Measurements from ENCODE around the gene GPR55.

GPR55 gene

GRCh38 chr2:230899786-230900185 lies 25.3 kb downstream of the GPR55 start:
- DNase-seq, result no peak

GRCh38 chr2:230899287-230899686 lies 25.8 kb downstream of the GPR55 start:
- no peak for DNase-seq

- DNase-seq, result no peak
Observed at GRCh38 chr2:230898713-230899091, 26.3 kb downstream of the GPR55 start.

DNA sequence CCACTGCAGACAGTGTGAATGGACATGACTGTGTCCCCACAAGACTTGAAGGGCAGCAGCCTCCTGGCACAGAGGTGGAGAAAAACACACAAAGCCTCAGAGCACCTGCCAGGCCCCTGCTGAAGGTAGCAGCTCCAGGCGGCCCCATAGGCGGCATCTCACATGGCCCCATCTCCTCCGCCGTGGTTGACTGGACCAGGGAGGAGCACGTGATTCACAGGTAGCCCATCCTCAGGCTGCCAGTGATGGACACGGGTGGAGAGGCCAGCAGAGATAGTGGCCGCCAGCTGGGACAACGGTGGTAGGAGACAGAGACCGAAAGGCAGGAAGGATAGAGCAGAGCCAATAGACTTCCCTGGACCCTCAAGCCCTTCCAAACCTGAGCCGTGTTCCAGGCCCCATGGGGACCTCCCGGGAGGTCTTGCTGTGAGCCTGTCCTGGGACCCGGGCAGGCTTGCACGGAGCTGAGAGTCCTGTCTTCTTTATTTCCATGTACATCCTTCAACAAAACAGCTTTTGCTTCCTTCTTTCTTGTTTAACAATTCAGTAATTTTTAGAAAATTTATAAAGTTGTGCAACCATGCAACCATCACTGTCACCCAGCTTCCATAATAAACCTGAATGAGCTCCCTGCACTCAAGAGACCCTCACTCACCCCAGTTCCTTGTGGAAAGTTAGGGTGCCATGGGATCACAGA lies 26.9 kb downstream of the GPR55 start:
- DNase-seq, result no peak

DNA sequence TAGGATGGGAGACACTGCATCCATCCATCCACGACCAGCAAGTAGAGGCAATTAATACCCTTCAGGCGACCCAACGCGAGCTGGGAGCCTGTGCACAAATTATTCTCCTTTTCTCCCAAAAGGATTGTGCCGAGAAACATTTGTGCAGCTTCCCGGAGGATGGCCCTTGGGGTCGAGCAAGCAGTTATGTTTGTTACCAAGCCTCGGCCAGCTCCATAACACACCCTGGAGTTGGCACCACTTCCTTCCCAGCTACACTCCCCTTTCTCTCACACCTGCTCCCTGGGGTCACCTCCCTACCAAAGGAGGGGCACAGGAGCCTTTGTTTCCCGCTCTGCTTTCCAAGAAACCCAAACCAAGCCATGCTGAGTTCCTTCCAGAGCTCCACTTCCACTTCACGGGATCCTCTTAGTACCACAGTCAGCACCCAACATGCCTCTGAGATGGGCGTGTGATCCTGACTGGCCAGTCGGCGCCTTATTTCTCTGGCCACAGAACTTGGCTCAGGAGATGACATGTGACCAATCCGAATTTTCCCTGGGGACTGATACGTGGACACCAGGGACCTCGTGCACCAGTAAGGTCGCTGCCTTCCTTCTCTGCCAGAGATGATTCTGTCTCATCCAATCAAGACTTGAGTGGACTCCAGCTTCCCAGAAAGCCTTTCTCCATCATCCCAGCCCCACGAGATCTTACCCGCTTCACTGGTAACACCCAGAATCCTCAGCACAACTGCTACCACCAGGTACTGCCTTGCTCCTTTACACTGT lies 28.5 kb downstream of the GPR55 start:
- no peak for DNase-seq

DNA sequence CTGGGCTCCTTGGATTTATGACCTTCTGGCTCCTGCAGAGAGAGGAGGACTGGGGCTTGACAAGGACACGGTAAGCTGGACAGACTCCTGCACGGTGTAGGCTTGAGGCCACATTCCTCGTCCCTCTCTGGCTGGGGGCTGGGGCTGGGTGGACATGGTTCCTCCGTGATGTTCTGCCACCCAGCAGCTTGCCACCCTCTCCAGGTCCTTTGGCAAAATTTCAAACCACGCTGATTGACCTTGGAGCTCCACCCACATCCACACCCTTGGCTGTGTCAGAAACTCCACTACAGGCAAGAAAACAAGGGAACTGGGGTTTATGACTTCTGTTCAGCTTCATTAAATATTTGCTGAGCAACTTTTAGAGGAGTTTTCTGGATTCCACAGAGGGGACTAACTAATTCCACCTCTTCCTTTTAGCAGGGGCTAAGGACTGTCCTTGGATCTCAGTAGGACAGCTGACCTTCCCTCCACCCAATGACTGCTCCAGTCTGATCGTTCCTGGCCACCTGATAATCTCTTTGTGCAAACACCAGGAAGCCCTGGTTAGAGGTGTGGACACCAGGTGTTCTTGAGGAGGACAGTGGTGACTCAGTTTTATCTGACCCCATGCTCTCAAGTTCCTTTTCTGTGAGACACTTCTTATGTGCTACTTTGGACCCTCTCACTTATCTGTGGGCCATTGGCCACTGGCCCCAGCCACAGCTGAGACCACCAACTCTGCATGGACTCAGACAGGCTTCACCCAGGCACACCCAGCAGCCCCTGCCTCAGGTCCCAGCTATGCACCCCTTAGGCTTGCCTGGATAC lies 29.3 kb downstream of the GPR55 start:
- DNase-seq, result no peak

DNA sequence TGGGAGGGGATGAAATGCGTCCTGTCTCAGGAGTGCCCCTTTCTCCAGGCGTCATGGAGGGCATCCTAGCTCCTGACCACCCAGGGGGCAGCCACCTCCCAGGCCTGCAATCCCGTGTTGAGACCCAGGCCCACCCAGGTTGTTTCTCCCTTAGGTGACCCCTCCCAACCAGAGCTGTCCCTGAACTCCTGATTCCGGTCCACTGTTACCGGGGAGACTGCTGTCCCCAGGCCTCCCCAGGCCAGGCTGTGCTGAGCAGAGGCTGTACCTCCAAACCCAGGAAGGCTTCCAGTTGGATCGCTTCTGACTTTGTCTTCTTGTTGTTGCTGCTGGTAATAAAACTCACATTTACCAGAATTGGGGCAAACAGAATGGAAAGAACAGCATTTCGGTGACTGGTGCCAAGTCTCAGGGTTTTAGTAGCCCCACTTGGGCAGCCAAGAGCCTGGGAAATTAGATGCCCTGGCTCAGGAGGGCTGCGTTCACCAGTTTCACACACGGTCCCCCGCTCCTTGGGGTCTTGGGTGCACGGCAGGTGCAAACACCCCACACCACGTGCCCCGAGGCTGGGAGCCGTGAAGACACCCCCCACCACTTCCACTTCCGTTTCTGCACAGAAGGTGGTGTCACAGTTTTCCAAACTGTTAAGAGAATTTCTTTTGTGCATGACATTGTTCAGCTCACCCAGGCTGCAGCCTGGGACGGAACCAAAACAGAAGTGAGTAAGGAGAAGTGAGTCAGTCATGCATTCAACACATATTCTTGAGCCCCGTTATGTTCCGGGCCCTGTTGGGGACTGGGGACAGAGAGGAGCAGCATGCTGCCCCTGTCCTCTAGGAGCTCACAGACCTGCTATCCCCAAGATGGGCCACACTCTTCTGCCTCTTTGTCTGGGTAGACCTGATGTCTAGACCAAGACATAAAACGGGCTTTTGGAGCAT lies 30.9 kb downstream of the GPR55 start:
- DNase-seq, result peak; percentile 28

GRCh38 chr2:230893338-230893737 lies 31.7 kb downstream of the GPR55 start:
- DNase-seq, result no peak

- DNase-seq, result no peak
Observed at GRCh38 chr2:230891509-230891908, 33.5 kb downstream of the GPR55 start.

- DNase-seq, result no peak
Observed at GRCh38 chr2:230891064-230891463, 34.0 kb downstream of the GPR55 start.

GRCh38 chr2:230890646-230891045 lies 34.4 kb downstream of the GPR55 start:
- no peak for DNase-seq

- no peak for DNase-seq
Observed at GRCh38 chr2:230889911-230890601, 35.0 kb downstream of the GPR55 start.

DNA sequence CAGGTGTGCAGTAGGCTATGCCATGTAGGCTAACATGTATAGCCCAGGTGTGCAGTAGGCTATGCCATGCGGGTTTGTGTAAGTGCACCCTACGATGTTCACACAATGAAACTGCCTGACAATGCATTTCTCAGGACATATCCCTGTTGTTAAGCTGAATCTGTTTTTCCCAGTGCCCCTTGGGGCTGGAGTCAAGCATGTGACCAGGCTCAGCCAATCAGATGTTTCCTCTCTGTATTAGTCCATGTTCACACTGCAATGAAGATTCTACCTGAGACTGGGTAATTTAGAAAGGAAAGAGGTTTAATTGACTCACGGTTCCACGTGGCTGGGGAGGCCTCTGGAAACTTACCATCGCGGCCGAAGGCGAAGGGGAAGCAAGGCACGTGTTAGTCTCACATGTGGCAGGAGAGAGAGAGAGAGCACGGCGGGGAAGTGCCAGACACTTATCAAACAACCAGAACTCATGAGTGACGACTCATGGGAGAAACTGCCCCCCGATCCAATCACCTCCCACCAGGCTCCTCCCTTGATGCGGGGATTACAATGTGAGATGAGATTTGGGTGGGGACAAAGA lies 36.1 kb downstream of the GPR55 start:
- DNase-seq, result no peak

GRCh38 chr2:230887342-230887741 lies 37.7 kb downstream of the GPR55 start:
- DNase-seq, result no peak

GRCh38 chr2:230886671-230887071 lies 38.4 kb downstream of the GPR55 start:
- DNase-seq, result no peak

- DNase-seq, result no peak
Observed at GRCh38 chr2:230886206-230886605, 38.8 kb downstream of the GPR55 start.

GRCh38 chr2:230885463-230886130 lies 39.4 kb downstream of the GPR55 start:
- peak; percentile 27 for DNase-seq

DNA sequence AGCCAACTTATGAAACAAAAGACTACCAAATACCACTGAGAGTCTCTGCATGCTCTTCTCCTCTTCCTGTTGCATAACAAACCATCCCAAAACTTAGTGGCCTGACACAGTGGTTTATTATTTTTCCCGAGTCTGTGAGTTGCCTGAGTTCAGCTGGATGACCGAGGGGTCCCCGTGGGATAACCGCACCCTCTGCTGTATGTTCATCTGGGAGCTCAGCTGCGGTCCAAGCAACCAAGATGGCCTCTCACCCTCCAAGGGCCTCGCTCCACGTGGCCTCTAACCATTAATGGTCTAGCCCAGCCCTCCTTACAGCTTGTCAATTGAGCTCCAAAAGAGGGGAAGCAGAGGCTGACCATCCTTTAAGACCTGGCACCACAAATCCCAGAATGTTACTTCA lies 43.2 kb downstream of the GPR55 start:
- DNase-seq, result no peak

DNA sequence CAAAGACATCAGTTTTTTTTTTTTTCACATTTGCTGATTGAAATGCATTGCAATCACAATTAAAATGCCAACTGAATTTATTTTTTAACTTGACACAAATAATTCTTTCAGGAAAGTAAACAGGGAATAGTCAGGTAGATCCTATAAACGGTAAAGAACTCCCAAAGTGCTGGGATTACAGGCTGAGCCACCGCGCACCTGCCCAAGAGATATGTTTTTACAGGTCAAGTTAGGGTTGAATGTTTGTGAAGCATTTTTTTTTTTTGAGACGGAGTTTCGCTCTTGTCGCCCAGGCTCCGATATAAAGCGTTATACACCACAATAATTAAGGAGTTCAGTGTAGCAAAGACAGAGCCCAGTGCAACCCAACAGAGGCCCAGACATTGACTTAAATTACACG lies 45.2 kb downstream of the GPR55 start:
- DNase-seq, result no peak

- DNase-seq, result no peak
Observed at GRCh38 chr2:230879271-230879882, 45.7 kb downstream of the GPR55 start.
